Gastroesophageal sphincter (tissue), 3 donors: Measurements from ENCODE around the gene LIM2.

Experiments
- CTCF ChIP-seq, 4 experiments: fragments of 200-600 bp in 2 of 4; fragments of 450-650 bp in 2 of 4; sonication (generic) in 1 of 4; IDR thresholded peaks; one replicate each; pipeline ENCODE4 v1.5.1; 2017 to 2019; ENCODE audit warnings: antibody characterized with exemption in 4 of 4, mild to moderate bottlenecking in 2 of 4, moderate library complexity in 2 of 4
- EP300 ChIP-seq: sonication (generic); formaldehyde crosslinking; IDR thresholded peaks from one replicate; pipeline ENCODE4 v1.6.1; 2017; ENCODE audit warnings: antibody characterized with exemption, mild to moderate bottlenecking
- POLR2A ChIP-seq, 2 donors: fragments of 450-650 bp; IDR thresholded peaks; one replicate each; pipeline ENCODE4 v1.6.1; 2017; ENCODE audit warnings: antibody characterized with exemption in 2 of 2, mild to moderate bottlenecking in 2 of 2, moderate library complexity in 1 of 2
- POLR2AphosphoS5 ChIP-seq: sonication (generic); formaldehyde crosslinking; IDR thresholded peaks from one replicate; pipeline ENCODE4 v1.6.1; 2017; ENCODE audit warnings: antibody characterized with exemption

- TF ChIP-seq POLR2A (IDR thresholded peaks at IDR 0.05) (no peak), CTCF (IDR thresholded peaks at IDR 0.05) (no peak), POLR2AphosphoS5 (no peak), EP300 (no peak)
These were observed 42.4 kb upstream of the LIM2 start for GRCh38 chr19:51430221-51430620.
